ENCODE results near the gene MRPL42. TPM values are rescaled to one million over a fixed set of nuclear protein-coding genes. Genes with fewer than 3 reads are reported as not detected.

Gene MRPL42
- total RNA-seq, 1 experiment from 2014 or later, result 108 TPM

GRCh38 chr12:93521225-93522080, 54.1 kb downstream of the MRPL42 start:
- no CpG with 5 or more reads among the region's 6 CpGs for WGBS (ENCODE audit: extremely low coverage, insufficient read length, low lambda C conversion rate)
- no peaks in the 10 kb centered on the region for H4K20me1 ChIP-seq (ENCODE audit: control insufficient read depth, insufficient read depth, insufficient read length)

More at GRCh38 chr12:93521225-93522080, 54.1 kb downstream of the MRPL42 start:
- no peaks in the 10 kb centered on the region; the same call in 1 of the 2 replicates for H3K4me1 ChIP-seq (ENCODE audit: insufficient read depth, low read length)
- H3K9ac ChIP-seq (ENCODE audit: extremely low read depth, insufficient read length, low read length), result no peak overlapping the region
- H2AK5ac ChIP-seq (ENCODE audit: insufficient read length, low read length), result no peak overlapping the region
- H3K36me3 Mint-ChIP-seq (ENCODE audit: insufficient read depth in 1 of 3, low read depth in 3 of 3), result no peaks in the 10 kb centered on the region
- no peak overlapping the region for H2BK120ac ChIP-seq (ENCODE audit: low read depth, low read length, poor library complexity, severe bottlenecking)
- no peaks in the 10 kb centered on the region for H3K23me2 ChIP-seq (ENCODE audit: insufficient read length, low read depth, low read length, poor library complexity, severe bottlenecking)
- H3K4me2 ChIP-seq (ENCODE audit: insufficient read depth, insufficient read length, low read length), result no peak overlapping the region
- no peaks in the 10 kb centered on the region; the same call in 1 of the 2 replicates for H3K27me3 ChIP-seq (ENCODE audit: insufficient read depth, low read length)
- H3K79me1 ChIP-seq (ENCODE audit: insufficient read depth, low read depth, low read length, poor library complexity, severe bottlenecking), result no peaks in the 10 kb centered on the region
- no peak overlapping the region for H2BK12ac ChIP-seq (ENCODE audit: insufficient read length, low read depth, low read length)
- peaks cover 3% of the 10 kb centered on the region; the same call in 1 of the 2 replicates for H3K27me3 Mint-ChIP-seq (ENCODE audit: low read depth)
- no peaks in the 10 kb centered on the region for H3K9me3 ChIP-seq (ENCODE audit: control insufficient read depth, low read depth, low read length)
- no peak overlapping the region for H2AFZ ChIP-seq (ENCODE audit: low read length)
- H4K5ac ChIP-seq (ENCODE audit: insufficient read length, low read depth, low read length), result no peak overlapping the region
- no peak overlapping the region for H3K4me3 Mint-ChIP-seq
- no peak overlapping the region for H3K27ac Mint-ChIP-seq
- H3K23ac ChIP-seq (ENCODE audit: insufficient read length, low read depth, low read length), result no peak overlapping the region
- no peak overlapping the region for H4K8ac ChIP-seq (replicated peaks; ENCODE audit: insufficient read length, low read depth, low read length)
- peaks cover 13 to 16% of the 10 kb centered on the region in 2 experiments for H3K4me1 Mint-ChIP-seq
- no peak overlapping the region for H2BK15ac ChIP-seq (ENCODE audit: low read depth, low read length)
- H3K9me3 Mint-ChIP-seq, result no peaks in the 10 kb centered on the region
- no peak overlapping the region for H4K91ac ChIP-seq (ENCODE audit: insufficient read length, low read depth, low read length)
- no peak overlapping the region for H3K14ac ChIP-seq (ENCODE audit: insufficient read depth, low read length)
- H3K4ac ChIP-seq (ENCODE audit: low read depth, low read length), result no peak overlapping the region
- DNase-seq, result peak; percentile 43
- no peak overlapping the region for H3T11ph ChIP-seq (ENCODE audit: low read length)
- H2BK5ac ChIP-seq (ENCODE audit: insufficient read length, low read length), result no peak overlapping the region
- no peak overlapping the region for H2BK20ac ChIP-seq (ENCODE audit: low read depth, low read length, poor library complexity, severe bottlenecking)
- no peak overlapping the region for H3K18ac ChIP-seq (ENCODE audit: insufficient read length, low read depth, low read length)
- H3K56ac ChIP-seq (ENCODE audit: insufficient read length, low read depth, low read length), result no peak overlapping the region
- no peak overlapping the region for H3K27ac ChIP-seq (ENCODE audit: insufficient read length, low read depth, low read length)
- H3K79me2 ChIP-seq (ENCODE audit: insufficient read depth, low read length), result no peaks in the 10 kb centered on the region
- no peak for TF ChIP-seq CTCF (conservative IDR thresholded peaks at IDR 0.05)

Measured in H9 (cell line).